Urothelium cell line (cell line): ENCODE data around the gene GTF2I.
A peak's percentile ranks its signal among the peaks of the same experiment; 100 is the strongest.
"Not testable (repeated sequence)": the region's sequence is repeated elsewhere in the genome, so short reads cannot be mapped to it uniquely, and the experiment has no call there.

ENCODE experiments used
- DNase-seq: peaks from one replicate; pipeline ENCODE4 v3.0.0; 2011; ENCODE audit warnings: low spot score, mixed read lengths
- FAIRE-seq: peaks from 2 replicates; lab custom pipeline; 2011; peaks lifted over from hg19 to GRCh38; lab: Jason Lieb, UNC

GTF2I gene

GRCh38 chr7:74655768-74656440, 1.6 kb upstream of the GTF2I start:
- FAIRE-seq, result no peak
- no peak for DNase-seq

- DNase-seq, result peak; percentile 39
- FAIRE-seq, result no peak
These were observed 1.1 kb upstream of the GTF2I start for GRCh38 chr7:74656441-74656836.

GRCh38 chr7:74656837-74657691, 454 bp upstream of the GTF2I start:
- DNase-seq, result peak; percentile 97
- peak; percentile 74 for FAIRE-seq

- DNase-seq (peak; percentile 99), FAIRE-seq (peak; percentile 82)
These were observed 873 bp downstream of the GTF2I start for GRCh38 chr7:74658178-74659004.

GRCh38 chr7:74660202-74660601, 2.7 kb downstream of the GTF2I start:
- not testable (repeated sequence) for DNase-seq, FAIRE-seq

GRCh38 chr7:74661836-74662794, 4.6 kb downstream of the GTF2I start:
- not testable (repeated sequence) for FAIRE-seq, DNase-seq

GRCh38 chr7:74665296-74665938, 7.9 kb downstream of the GTF2I start:
- FAIRE-seq (no peak), DNase-seq (no peak)

- FAIRE-seq, result not testable (repeated sequence)
These were observed 9.5 kb downstream of the GTF2I start for GRCh38 chr7:74667013-74667412.

GRCh38 chr7:74667520-74667919, 10.0 kb downstream of the GTF2I start:
- FAIRE-seq, DNase-seq: not testable (repeated sequence)

More at GRCh38 chr7:74667013-74667412, 9.5 kb downstream of the GTF2I start:
- not testable (repeated sequence) for DNase-seq

- FAIRE-seq (no peak), DNase-seq (no peak)
These were observed 14.1 kb downstream of the GTF2I start for GRCh38 chr7:74671602-74672001.

- FAIRE-seq (no peak), DNase-seq (no peak)
These were observed 14.9 kb downstream of the GTF2I start for GRCh38 chr7:74672343-74672915.

- DNase-seq, result no peak
These were observed 16.6 kb downstream of the GTF2I start for GRCh38 chr7:74674166-74674565.

GRCh38 chr7:74682829-74683228, 25.3 kb downstream of the GTF2I start:
- FAIRE-seq (no peak), DNase-seq (no peak)

More at GRCh38 chr7:74674166-74674565, 16.6 kb downstream of the GTF2I start:
- FAIRE-seq, result no peak

GRCh38 chr7:74683799-74684198, 26.3 kb downstream of the GTF2I start:
- FAIRE-seq (no peak), DNase-seq (no peak)

GRCh38 chr7:74684473-74684872, 27.0 kb downstream of the GTF2I start:
- FAIRE-seq, result no peak
- DNase-seq, result no peak

GRCh38 chr7:74684921-74685320, 27.4 kb downstream of the GTF2I start:
- FAIRE-seq (no peak), DNase-seq (no peak)

- no peak for FAIRE-seq
- no peak for DNase-seq
These were observed 33.0 kb downstream of the GTF2I start for GRCh38 chr7:74690474-74690873.

GRCh38 chr7:74704419-74704818, 46.9 kb downstream of the GTF2I start:
- FAIRE-seq, DNase-seq: not testable (repeated sequence)

GRCh38 chr7:74707238-74707637, 49.7 kb downstream of the GTF2I start:
- no peak for DNase-seq
- FAIRE-seq, result no peak
